Stimulated activated CD8-positive, alpha-beta memory T cell treated with anti-CD3 and anti-CD28 coated beads, Interleukin-4, amount 100 ng/mL, for 1 hour (primary cell): ENCODE measurements around the gene SGTB.
"Not testable (repeated sequence)": the region's sequence is repeated elsewhere in the genome, so short reads cannot be mapped to it uniquely, and the experiment has no call there.

Source experiments
- DNase-seq, 2 donors: peaks; one replicate each; pipeline ENCODE4 v3.0.0-alpha.2; 2020; ENCODE audit warnings: low read depth in 2 of 2, low spot score in 1 of 2

The SGTB gene

DNA sequence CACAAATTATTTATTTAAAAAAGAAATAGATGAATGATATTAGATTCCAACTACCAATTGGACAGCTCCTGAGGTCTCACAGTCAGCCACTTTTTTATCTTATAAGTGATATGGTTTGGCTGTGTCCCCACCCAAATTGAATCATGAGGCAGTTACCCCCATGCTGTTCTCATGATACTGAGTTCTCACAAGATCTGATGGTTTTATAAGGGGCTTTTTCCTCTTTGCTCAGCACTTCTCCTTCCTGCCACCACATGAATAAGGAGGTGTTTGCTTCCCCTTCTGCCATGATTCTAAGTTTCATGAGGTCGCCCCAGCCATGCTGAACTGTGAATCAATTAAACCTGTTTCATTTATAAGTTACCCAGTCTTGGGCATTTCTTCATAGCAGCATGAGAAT lies 13.0 kb upstream of the SGTB start:
- no peak for DNase-seq

DNA sequence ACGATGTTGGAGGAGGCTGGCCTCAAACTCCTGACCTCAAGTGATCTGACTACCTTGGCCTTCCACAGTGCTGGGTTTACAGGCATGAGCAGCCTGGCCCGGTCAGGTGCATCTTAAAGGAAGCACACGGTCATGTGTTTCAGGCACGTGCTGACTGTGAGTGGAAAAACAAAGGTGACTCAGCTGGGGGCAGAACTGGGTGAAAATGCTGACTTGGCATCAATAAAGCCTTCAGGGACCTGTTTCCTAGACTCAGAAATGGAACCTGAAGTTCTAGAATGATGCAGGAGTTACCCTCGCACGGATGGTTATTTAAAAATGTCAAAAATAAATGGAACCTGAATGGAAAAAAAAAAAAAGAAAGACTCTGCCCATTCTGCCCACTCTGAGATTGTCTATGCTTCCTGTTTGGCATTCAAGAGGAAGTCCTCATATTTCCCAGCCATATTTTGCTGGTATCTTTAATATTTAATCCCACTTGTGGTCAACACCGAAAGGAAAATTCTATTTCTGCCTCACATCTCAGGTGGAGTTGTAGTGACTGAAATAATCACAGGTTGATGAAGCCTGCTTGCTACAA lies 12.4 kb upstream of the SGTB start:
- DNase-seq: not testable (repeated sequence)

DNA sequence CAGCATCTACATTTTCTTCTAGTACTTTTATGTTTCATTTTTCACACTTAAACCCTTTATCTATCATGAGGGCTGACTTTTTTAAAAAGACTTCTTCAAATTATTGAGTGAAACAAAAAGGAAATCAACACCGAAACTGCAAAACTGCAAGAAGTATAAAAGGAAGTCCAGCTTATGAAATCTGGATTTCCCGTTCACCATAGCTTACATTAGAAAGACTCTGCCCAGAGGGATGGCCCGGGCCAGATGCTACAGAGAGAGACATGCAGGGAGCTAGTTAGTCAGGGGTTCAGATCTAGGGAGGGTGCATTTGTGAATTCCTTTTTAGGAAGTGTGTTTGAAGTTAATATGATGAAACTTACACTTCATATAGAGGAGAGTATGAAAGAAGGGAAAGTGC lies 10.1 kb upstream of the SGTB start:
- not testable (repeated sequence) for DNase-seq

DNA sequence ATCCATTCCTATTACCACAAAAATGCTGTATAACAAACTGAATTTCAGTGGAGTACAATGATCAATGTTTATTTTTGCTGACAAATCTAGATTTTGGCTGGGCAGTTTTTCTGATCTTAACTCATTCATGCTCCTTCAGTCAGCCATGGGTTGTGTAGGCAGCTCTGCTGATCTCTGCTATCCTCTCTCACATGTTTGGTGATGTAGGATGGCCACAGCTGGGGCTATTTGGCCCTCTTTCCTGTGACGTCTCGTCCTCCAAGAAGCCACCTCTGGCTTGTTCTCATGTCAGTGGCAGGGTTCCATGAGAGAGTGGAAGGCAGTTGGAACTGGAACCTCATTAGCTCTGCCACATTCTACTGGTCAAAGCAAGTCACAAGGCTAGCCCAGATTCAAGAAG lies 9.0 kb upstream of the SGTB start:
- DNase-seq: no peak

DNA sequence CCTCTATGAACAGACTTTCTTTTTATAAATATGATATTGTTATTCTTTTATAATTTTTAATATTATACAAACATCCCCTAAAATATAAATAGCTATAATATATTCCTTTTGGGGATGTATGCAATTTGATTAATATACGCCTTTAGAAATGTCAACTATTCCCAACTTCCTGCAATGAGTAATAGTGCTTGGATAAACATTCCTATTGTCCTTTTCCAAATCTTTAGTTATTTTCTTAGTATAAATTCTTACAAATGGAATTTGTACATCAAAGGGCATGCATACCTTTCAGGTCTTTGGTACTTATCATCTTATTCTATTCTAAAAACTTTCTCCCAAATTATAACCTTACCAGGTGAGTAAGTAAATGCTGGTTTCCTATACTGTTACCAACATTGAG lies 6.3 kb upstream of the SGTB start:
- no peak for DNase-seq

DNA sequence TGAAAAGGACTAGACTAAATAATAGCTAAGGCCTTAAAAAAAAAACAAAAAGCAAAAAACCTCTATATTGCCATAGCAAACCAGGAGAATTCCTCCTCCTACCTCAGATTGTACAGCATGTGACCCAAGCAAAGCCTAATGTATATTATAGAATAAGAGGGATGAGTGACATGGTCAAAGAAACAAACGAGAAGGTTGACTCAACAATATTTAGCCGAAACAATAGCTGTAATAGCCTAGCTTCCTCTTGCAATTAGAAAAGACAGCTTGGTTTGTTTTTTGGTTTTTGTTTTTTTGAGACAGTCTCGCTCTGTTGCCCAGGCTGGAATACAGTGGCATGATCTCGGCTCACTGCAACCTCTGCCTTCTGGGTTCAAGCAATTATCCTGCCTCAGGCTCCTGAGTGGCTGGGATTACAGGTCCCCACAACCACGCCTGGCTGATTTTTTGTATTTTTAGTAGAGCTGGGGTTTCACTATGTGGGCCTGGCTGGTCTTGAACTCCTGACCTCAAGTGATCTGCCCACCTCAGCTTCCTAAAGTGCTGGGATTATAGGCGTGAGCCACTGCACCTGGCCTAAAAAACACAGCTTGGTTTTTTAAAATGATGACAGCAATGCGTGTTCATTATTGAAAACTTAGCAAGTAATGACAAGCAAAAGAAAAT lies 5.7 kb upstream of the SGTB start:
- no peak for DNase-seq

DNA sequence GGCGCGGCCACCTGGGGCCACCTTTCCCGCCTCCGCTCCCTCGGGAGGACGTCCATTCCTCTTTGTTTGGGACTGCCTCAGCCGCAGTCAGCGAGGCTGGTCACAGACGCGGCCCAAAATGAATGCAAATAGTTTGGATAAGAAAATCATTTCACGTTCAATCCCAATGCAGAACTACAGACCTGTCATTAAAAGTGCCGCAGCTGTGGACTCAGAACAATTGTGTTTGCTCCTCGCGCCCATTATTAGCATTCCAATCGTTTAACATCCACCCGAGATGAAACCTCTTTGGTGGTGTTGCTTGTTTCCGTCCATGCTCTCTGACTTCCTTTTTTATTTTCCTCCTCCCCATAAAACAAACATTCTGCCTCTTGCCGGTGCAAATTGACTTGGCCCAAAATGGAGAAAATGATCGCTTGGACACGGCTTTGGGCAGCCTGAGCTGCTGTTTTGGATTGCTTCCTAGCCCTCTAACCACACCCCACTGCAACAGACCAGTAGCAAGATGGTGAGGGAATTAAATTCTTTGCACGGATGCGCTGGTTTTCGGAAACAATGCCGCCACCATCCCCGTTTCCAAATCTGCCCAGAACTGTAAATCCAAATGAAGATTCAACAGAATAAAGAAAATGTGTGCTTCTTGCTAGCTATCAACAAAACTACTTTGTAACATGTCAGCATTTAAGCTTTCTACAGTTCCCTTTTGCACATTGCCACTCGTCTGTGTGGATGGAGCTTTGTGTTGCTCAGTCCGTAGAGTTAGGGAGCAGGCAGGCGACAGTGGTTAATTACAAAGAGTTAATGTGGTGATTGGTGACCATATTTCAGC lies 880 bp upstream of the SGTB start:
- no peak for DNase-seq

DNA sequence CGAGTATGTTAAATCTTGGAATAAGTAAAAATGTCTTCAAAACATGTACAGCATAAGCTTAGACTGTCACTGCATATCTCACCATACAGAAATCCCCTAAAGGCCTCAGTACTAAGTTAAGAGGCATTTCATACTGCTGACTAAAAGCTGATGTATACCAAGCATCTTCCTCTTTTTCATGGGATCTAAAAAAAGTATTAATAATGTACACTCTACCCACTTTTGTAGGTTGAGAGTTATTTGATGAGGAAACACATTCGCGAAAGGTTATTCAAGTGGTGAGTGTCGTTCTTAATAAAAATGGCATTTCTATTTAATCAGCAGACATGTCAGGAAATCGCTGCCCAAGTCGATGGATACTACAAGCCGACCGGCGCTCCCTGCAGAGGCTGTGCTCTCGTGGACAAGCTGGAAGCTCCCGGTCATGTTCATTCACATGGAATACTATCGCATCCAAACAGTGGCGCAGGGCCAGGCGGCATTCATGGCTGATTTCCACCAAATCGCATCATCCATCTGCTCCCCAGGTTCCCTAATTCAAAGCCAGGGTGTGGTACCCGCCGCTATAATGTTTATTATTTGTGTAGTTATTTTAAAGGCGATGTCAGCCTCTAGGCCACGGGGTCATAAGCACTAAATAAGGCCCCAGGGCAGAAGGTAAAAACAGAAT lies 724 bp downstream of the SGTB start:
- no peak for DNase-seq

DNA sequence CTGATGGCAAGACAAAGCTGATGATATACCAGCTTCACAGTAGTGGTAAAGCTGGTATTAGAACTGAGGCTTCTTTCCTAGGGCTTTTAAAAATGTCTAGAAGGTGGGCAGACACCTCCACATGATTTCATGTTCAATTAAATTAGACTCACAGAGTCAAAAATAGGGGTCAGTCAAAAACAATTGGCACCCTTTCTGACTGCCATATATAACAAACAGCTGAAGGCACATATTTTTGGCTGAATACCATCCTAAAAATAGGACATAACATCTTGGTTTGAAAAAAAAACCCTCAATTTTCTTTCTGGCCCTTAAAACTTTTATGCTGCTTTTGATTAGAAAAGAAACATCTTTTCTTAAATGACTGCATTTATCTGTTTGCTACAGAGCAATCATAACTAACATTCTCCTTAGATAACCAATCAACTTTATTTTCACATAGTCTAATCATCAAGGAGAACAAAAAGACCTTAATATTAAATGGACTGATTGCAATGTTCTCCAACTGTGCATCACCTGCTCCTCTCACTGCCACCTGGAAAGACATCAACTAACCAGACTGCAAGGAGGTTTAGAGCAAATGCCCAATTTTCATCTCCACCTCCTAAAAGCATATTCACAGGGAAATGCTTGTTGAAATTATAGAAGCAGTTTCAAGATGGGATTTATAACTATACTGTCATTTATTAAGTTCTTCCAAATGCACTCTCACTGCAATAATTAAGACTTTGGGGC lies 3.2 kb downstream of the SGTB start:
- DNase-seq: no peak

DNA sequence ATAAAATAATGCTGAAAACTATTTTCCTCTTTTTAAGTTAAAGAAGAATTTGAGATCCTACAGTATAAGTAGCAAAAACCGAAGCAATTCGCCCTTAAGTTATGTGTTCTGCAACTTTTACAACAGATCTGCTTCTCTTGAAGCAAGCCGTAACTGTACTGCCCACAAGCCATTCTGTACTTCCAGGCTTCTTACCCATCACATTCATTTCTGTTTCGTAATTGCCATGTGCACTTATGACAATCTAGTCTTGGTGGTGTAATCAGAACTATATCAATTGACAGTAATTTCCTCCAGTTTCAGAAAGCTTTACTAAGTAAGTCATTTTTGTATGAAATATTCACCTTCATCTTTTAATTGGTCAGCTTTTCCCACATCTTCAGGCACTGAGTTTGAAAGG lies 13.8 kb downstream of the SGTB start:
- DNase-seq: no peak

DNA sequence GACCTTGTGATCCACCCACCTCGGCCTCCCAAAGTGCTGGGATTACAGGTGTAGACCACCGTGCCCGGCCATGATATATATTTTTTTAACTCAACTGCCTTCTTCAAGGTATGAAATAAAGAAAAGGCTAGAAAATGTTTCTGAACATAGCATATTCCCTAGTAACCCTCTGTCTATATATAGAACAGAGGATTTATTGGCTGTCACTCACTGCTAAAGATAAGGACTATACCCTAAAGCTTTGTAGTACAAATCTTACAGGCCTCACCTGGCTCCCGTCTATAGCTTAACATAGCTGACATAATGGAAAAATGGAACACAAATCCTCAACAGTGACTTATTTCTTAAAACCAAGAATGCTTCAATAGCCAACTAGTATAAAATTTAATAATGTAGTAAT lies 14.2 kb downstream of the SGTB start:
- DNase-seq: no peak

DNA sequence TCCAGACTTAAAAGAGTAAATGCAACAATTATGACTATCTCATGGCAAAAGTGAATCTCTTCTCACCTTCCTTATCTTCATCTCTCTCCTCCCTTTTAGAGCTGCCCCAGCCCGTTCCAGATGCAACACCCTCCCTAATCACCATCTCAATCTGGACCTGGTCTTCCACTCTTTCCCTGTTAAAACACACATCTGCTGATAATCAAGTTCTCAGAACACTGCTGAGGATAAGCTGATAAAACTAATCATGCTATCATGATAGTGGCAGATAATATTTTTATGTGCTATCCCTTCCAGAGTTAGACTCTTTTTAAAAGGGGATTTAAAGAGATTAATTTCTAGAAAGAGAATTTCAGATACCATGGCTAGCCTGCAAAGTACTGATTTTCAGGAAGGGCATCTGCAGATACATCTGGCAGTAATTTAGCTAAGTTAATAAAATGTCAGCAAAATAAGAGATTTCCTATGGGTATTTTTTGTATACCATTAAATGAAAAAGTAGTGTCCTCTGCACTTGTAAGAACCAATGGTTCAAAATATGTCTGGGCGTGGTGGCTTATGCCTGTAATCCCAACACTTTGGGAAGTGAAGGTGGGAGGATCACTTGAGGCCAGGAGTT lies 17.2 kb downstream of the SGTB start:
- DNase-seq: no peak

DNA sequence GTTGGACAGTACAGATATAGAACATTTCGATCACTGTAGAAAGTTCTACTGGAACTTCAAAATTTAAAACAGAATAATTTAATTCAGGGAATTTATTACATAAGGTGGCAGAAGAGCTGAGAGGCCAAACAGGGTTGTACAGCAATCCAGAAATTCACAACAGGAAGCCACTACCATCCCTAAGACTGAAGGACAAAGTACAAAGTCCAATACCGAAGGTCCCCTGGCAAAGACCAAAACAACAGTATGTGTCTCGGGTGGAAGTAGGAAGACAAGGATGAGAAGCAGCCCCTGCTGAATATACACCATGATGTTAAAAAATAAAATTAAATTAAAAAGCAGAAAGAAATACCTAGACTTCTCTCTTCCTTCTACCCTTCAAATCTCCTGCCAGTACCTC lies 19.9 kb downstream of the SGTB start:
- no peak for DNase-seq

DNA sequence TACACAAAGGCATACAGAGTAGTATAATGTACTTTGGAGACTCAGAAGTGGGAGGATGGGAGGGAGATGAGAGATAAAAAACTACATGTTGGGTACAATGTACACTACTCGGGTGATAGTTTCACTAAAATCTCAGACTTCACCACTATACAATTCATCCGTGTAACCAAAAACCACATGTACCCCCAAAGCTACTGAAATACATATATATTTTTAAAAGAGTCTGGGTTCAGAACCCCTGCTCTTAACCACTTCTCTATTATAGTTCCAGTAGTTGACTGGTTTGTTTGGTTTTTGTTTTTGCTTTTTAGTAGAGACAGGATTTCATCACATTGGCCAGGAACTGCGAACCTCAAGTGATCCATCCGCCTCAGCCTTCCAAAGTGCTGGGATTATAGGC lies 22.6 kb downstream of the SGTB start:
- no peak for DNase-seq

DNA sequence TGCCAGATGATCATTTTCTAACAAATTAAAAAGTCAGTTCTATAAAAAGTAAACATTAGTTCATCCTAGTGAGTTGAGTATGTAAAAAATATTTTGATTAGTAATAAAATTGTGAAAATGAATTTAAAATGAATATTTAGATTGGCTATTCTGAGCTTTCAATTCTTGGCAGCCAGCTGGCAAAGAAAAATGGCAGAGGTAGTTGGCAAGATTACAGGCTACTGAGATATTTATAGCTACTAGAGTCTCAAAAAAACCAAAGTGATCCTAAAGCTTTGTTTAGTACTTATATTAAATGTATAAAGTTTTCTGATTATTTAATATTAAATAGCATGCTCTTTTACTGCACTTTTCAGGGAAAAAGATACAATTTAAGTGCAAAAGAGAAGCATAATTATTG lies 25.0 kb downstream of the SGTB start:
- DNase-seq: no peak

DNA sequence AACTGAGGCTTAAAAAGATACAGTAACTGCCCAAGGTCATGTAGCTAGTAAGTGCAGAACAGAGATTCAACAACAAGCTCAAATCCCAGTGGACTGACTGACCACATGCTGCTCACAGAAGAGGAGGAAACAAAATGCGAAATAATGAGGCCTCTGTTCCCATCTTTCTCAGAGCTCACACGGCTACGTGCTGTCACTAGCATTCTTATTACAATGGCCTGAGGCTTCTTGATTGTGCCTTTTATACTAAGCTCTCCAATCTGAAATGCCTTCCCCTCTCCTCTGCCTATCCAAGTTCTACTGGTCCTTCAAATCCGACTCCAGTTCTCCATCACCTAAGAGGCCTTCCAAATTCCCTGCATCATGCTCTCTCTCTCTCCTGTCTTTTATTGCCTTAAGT lies 26.0 kb downstream of the SGTB start:
- no peak for DNase-seq

DNA sequence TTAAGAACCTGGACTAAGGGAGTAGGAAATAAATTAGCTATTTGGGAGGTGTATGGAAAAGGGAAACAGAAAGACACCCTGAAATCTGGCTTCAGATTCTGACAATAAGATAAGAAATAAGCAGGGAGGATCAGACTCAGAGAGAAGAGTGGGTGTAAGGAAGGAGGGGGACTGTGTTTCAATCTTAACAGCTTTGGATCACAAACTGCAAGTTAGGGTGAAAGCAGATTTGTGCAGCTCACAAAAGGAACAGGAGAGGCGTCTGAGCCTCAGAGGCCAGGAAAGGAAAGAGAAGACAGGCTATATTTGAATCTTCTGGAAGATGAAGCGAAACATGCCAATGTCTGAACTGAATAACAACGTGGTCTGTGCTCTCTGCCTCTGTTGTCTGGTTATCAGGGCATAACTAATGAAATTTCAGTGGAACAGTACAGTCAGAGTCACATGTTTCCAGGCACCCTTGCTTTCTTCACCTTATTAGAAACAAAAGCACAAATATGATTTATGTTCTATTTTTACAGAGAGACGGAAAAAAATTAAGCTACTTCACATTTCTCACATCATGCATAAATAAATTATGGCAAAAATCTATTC lies 26.6 kb downstream of the SGTB start:
- no peak for DNase-seq

DNA sequence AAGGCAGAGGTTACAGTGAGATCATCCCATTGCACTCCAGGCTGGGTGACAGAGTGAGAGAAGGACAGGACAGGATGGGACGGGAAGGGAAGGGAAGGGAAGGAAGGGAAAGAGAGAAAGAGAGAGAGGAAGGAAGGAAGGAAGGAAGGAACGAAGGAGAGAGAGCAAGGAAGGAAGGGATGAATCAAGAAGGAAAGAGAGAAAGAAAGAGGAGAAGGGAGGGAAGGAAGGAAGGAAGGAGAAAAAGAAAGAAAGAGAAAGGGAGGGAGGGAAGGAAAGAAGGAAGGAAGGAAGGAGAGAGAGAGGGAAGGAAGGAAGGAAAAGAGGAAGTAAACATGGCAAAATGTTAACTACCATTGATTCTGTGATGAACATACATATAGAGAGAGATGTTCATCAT lies 28.8 kb downstream of the SGTB start:
- DNase-seq: no peak

DNA sequence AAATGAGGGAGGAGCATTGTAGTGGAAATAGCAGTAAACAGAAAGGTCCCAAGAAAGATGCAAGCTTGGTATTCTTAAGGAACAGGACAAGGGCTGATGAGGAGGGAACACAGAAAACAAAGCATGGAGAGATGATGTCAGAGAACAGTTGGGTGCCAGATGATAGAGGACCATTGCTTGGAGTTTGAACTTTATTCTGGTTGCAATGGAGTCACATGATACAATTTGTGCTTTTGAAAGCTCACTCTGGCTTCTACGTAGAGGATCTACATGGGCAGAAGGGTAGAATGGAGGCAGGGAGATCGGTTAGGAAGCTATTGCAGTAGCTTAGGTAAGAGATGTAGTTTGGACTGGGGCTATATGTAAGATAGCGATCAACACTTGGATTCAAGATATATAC lies 39.8 kb downstream of the SGTB start:
- no peak for DNase-seq

DNA sequence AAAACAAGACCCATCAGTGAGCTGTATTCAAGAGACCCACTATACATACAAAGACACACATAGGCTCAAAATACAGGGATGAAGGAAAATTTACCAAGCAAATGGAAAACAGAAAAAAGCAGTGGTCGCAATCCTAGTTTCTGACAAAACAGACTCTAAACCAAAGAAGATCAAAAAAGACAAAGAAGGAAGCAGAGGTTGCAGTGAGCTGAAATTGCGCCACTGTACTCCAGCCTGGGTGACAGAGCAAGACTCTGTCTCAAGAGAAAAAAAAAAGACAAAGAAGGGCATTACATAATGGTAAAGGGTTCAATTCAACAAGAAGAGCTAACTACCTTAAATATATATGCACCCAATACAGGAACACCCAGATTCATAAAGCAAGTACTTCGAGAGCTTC lies 45.9 kb downstream of the SGTB start:
- not testable (repeated sequence) for DNase-seq

DNA sequence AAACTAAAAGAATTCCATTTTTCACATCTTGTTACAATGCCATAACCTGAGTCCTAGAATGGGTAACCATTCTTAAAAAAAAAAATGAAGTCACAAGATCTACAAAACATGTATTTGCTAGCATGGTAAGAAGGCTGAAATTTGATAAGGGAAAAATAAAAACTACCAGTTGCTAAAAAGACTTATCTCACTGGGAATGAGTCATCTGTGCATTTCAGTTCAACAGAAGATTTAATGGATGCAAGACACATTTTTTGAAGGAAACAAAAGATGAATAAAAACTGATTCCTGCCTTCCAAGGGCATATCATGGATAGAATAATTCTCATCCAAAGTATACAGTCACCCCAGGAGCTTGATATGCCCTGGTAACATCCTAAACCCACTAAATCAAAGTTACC lies 47.2 kb downstream of the SGTB start:
- DNase-seq: no peak
